Liver (tissue), 9 donors: Measurements from ENCODE around the gene CLEC18C. TPM values are rescaled to one million over a fixed set of nuclear protein-coding genes. Genes with fewer than 3 reads are reported as not detected.

Experiments
- DNase-seq: peaks from one replicate; pipeline ENCODE4 v3.0.0-alpha.2; 2017; ENCODE audit warnings: low spot score
- H3K27ac ChIP-seq, 2 donors: one replicate each; pipeline ENCODE4 v1.7.0; 2013; ENCODE audit warnings: inconsistent platforms in 2 of 2, low read length in 2 of 2, control low read depth in 1 of 2, low read depth in 1 of 2, mild to moderate bottlenecking in 1 of 2
- H3K27me3 ChIP-seq, 4 donors: one replicate each; pipeline versions ENCODE4 v1.6.1 to v1.7.0; 2013; ENCODE audit warnings: low read length in 3 of 4, inconsistent platforms in 1 of 4, mild to moderate bottlenecking in 1 of 4, moderate library complexity in 1 of 4; ENCODE audit not compliant: control insufficient read depth in 4 of 4, insufficient read depth in 4 of 4
- H3K36me3 ChIP-seq, 4 donors: one replicate each; pipeline versions ENCODE4 v1.6.1 to v1.7.0; 2013; ENCODE audit warnings: low read length in 3 of 4, mild to moderate bottlenecking in 3 of 4, low read depth in 1 of 4, moderate library complexity in 1 of 4; ENCODE audit not compliant: control insufficient read depth in 4 of 4, insufficient read depth in 3 of 4
- H3K4me1 ChIP-seq, 4 donors: one replicate each; pipeline versions ENCODE4 v1.6.1 to v1.7.0; 2013; ENCODE audit warnings: low read length in 3 of 4, mild to moderate bottlenecking in 3 of 4, moderate library complexity in 1 of 4; ENCODE audit not compliant: control insufficient read depth in 4 of 4, insufficient read depth in 4 of 4
- H3K4me3 ChIP-seq, 3 donors: one replicate each; pipeline versions ENCODE4 v1.6.1 to v1.7.0; 2013; ENCODE audit warnings: low read length in 3 of 3, control low read depth in 1 of 3, low read depth in 1 of 3, mild to moderate bottlenecking in 1 of 3
- H3K9ac ChIP-seq, 2 donors: one replicate each; pipeline ENCODE4 v1.7.0; 2013; ENCODE audit warnings: low read length in 2 of 2, mild to moderate bottlenecking in 2 of 2, moderate library complexity in 2 of 2, control low read depth in 1 of 2, low read depth in 1 of 2
- H3K9me3 ChIP-seq, 4 donors: one replicate each; pipeline versions ENCODE4 v1.6.1 to v1.7.0; 2013; ENCODE audit warnings: low read length in 3 of 4; ENCODE audit not compliant: control insufficient read depth in 4 of 4
- ATF3 ChIP-seq: IDR thresholded peaks from 2 replicates; pipeline ENCODE4 v1.6.1; 2016; ENCODE audit warnings: antibody characterized with exemption
- CTCF ChIP-seq: fragments of 150-350 bp; IDR thresholded peaks from 2 replicates; pipeline ENCODE4 v1.5.1; 2017; ENCODE audit warnings: improper control_type of control experiment, low read depth, low read length; ENCODE audit not compliant: missing input control
- EGR1 ChIP-seq, 2 donors: IDR thresholded peaks; 2 replicates each; pipeline ENCODE4 v1.6.1; 2016 to 2018; ENCODE audit warnings: antibody characterized with exemption in 2 of 2, low read depth in 2 of 2
- FOXA1 ChIP-seq: IDR thresholded peaks from 2 replicates; pipeline ENCODE4 v1.6.1; 2016; ENCODE audit warnings: antibody characterized with exemption
- FOXA2 ChIP-seq: IDR thresholded peaks from 2 replicates; pipeline ENCODE4 v1.6.1; 2016; ENCODE audit warnings: antibody characterized with exemption
- HNF4A ChIP-seq, 2 donors: conservative IDR thresholded peaks; 2 replicates each; pipeline ENCODE4 v1.6.1; 2016; ENCODE audit warnings: antibody characterized with exemption in 2 of 2, mild to moderate bottlenecking in 2 of 2
- HNF4G ChIP-seq: IDR thresholded peaks from 2 replicates; pipeline ENCODE4 v1.6.1; 2016; ENCODE audit warnings: antibody characterized with exemption
- JUND ChIP-seq, 2 donors: IDR thresholded peaks; 2 replicates each; pipeline ENCODE4 v1.6.1; 2016; ENCODE audit warnings: antibody characterized with exemption in 2 of 2
- MAX ChIP-seq: IDR thresholded peaks from 2 replicates; pipeline ENCODE4 v1.6.1; 2016; ENCODE audit warnings: antibody characterized with exemption
- NR2F2 ChIP-seq: IDR thresholded peaks from 2 replicates; pipeline ENCODE4 v1.6.1; 2016; ENCODE audit warnings: antibody characterized with exemption
- RAD21 ChIP-seq, 2 donors: IDR thresholded peaks; 2 replicates each; pipeline ENCODE4 v1.6.1; 2016; ENCODE audit warnings: antibody characterized with exemption in 2 of 2, mild to moderate bottlenecking in 2 of 2
- REST ChIP-seq: IDR thresholded peaks from 2 replicates; pipeline ENCODE4 v1.6.1; 2016; ENCODE audit warnings: antibody characterized with exemption, mild to moderate bottlenecking
- RXRA ChIP-seq, 2 donors: IDR thresholded peaks; 2 replicates each; pipeline ENCODE4 v1.6.1; 2017 to 2018; ENCODE audit warnings: antibody characterized with exemption in 2 of 2, mild to moderate bottlenecking in 1 of 2
- SP1 ChIP-seq: IDR thresholded peaks from 2 replicates; pipeline ENCODE4 v1.6.1; 2018; ENCODE audit warnings: antibody characterized with exemption, mild to moderate bottlenecking
- TAF1 ChIP-seq: conservative IDR thresholded peaks from 2 replicates; pipeline ENCODE4 v1.6.1; 2016; ENCODE audit warnings: antibody characterized with exemption, mild to moderate bottlenecking
- YY1 ChIP-seq: IDR thresholded peaks from 2 replicates; pipeline ENCODE4 v1.6.1; 2016; ENCODE audit warnings: antibody characterized with exemption, mild to moderate bottlenecking
- ZBTB33 ChIP-seq: IDR thresholded peaks from 2 replicates; pipeline ENCODE4 v1.6.1; 2016; ENCODE audit warnings: antibody characterized with exemption
- WGBS: extraction: QIAGEN DNeasy Blood & Tissue Kit; methylation state at CpG from one replicate; pipeline ENCODE4 v1.1.7; 2013; 5-methylcytosine and 5-hydroxymethylcytosine counted together
- polyA plus RNA-seq, 2 donors: library from polyadenylated mRNA; stranded (reverse) in 1 of 2; unstranded in 1 of 2; fragments of 200-250 nt in 1 of 2; fragments of >200 nt in 1 of 2; fragmentation: Nextera tagmentation in 1 of 2; extraction: Ambion mirVana in 1 of 2; gene quantifications; one replicate each; pipeline versions ENCODE4 v1.2.1 to v1.2.3, GENCODE V29; 2013 to 2015
- total RNA-seq, 2 donors: library from RNA; depleted of rRNA; stranded (reverse); fragments of >200 nt; gene quantifications; one replicate each; pipeline ENCODE4 v1.2.3, GENCODE V29; 2014
- donor health status: healthy.
- donor health status: healthy.
- donor health status: healthy.
- donor health status: healthy.
- donor health status: healthy.

The CLEC18C gene
- total and polyA plus RNA-seq, 4 donors, result 0.03 to 0.25 (median 0.05) TPM; not detected in 1

- H3K4me3 ChIP-seq, result no peak overlapping the region
- TF ChIP-seq ZBTB33 (no peak), EGR1 (IDR thresholded peaks at IDR 0.05; ENCODE audit: low read depth in 2 of 2) (no peak), JUND (IDR thresholded peaks at IDR 0.05) (no peak), HNF4G (no peak), MAX (no peak), RXRA (IDR thresholded peaks at IDR 0.05) (no peak), NR2F2 (no peak), RAD21 (IDR thresholded peaks at IDR 0.05) (no peak), FOXA2 (no peak), YY1 (no peak), REST (no peak), SP1 (no peak), FOXA1 (no peak), CTCF (no peak), TAF1 (no peak)
- no peak for DNase-seq
- no peak overlapping the region for H3K27ac ChIP-seq
- no peak overlapping the region for H3K9ac ChIP-seq
- WGBS, result 82% methylated on average over 9 of the region's 9 CpGs
- H3K27me3 ChIP-seq, result no peaks in the 10 kb centered on the region
- H3K4me1 ChIP-seq, result peaks cover 0 to 10% (median 6%) of the 10 kb centered on the region in 4 donors
- H3K36me3 ChIP-seq, result peaks cover 9 to 82% (median 50%) of the 10 kb centered on the region in 4 donors
- no peaks in the 10 kb centered on the region for H3K9me3 ChIP-seq
These were observed 13.9 kb upstream of the CLEC18C start for GRCh38 chr16:70159355-70160348.

- H3K4me3 ChIP-seq, result no peak overlapping the region
- no peak overlapping the region for H3K27ac ChIP-seq
- 96% methylated on average over 6 of the region's 6 CpGs for WGBS
- no peaks in the 10 kb centered on the region for H3K9me3 ChIP-seq
- H3K4me1 ChIP-seq, result peaks cover 0 to 10% (median 6%) of the 10 kb centered on the region in 4 donors
- H3K36me3 ChIP-seq, result peaks cover 8 to 75% (median 50%) of the 10 kb centered on the region in 4 donors
- DNase-seq, result no peak
- no peaks in the 10 kb centered on the region for H3K27me3 ChIP-seq
- H3K9ac ChIP-seq, result no peak overlapping the region
- TF ChIP-seq JUND (IDR thresholded peaks at IDR 0.05), result no peak
- no peak for TF ChIP-seq FOXA2
- no peak for TF ChIP-seq RAD21 (IDR thresholded peaks at IDR 0.05)
- TF ChIP-seq ATF3, result no peak
- TF ChIP-seq ZBTB33, result no peak
- TF ChIP-seq HNF4G, result no peak
- no peak for TF ChIP-seq FOXA1
- TF ChIP-seq YY1, result no peak
- TF ChIP-seq CTCF, result no peak
- no peak for TF ChIP-seq EGR1 (IDR thresholded peaks at IDR 0.05; ENCODE audit: low read depth in 2 of 2)
- TF ChIP-seq RXRA (IDR thresholded peaks at IDR 0.05), result no peak
- TF ChIP-seq TAF1, result no peak
- TF ChIP-seq HNF4A (conservative IDR thresholded peaks at IDR 0.05), result no peak
These were observed 13.2 kb upstream of the CLEC18C start for GRCh38 chr16:70160388-70160787.
